Endothelial cell of umbilical vein (primary cell): ENCODE data around the gene PNLIPRP2. TPM values are rescaled to one million over a fixed set of nuclear protein-coding genes. Genes with fewer than 3 reads are reported as not detected.

Experiments used
- BruUV-seq: library from RNA; stranded (reverse); fragments of 400-500 nt; replicated peaks from 2 replicates; lab custom pipeline; 2021; lab: Mats Ljungman, UMichigan
- CTCF ChIA-PET: fragments of 300-600, 350-600 bp; sonication (Branson Sonifier 250); formaldehyde crosslinking; loops from one replicate; lab custom pipeline; 2021; ENCODE audit warnings: antibody characterized with exemption, inconsistent platforms; lab: Charles Lee
- POLR2A ChIA-PET: fragments of 300-600, 350-600 bp; sonication (Branson Sonifier 250); formaldehyde crosslinking; loops from one replicate; lab custom pipeline; 2021; ENCODE audit warnings: antibody characterized with exemption, inconsistent platforms; lab: Charles Lee
- DNase-seq: peaks from one replicate; pipeline ENCODE4 v3.0.0-alpha.2; 2011; ENCODE audit warnings: low read depth, low spot score
- FAIRE-seq: peaks from 2 replicates; lab custom pipeline; 2011; peaks lifted over from hg19 to GRCh38; lab: Jason Lieb, UNC
- H2AFZ ChIP-seq: 2 replicates; pipeline ENCODE4 v1.6.0; 2012; ENCODE audit warnings: low read depth, low read length, control low read depth, inconsistent platforms
- H3K27ac ChIP-seq: 2 replicates; pipeline ENCODE4 v1.5.1; 2011; ENCODE audit warnings: low read depth, mild to moderate bottlenecking, control low read depth, low read length, moderate library complexity; ENCODE audit not compliant: insufficient read depth
- H3K27me3 ChIP-seq, 2 experiments: 2 replicates each; pipeline versions ENCODE4 v1.6.0 to v1.6.1; 2011; ENCODE audit warnings: low read length in 2 of 2, mixed read lengths in 1 of 2; ENCODE audit not compliant: control insufficient read depth in 2 of 2, insufficient read depth in 2 of 2
- H3K36me3 ChIP-seq, 2 experiments: 2 replicates in 1 of 2; 3 replicates in 1 of 2; pipeline ENCODE4 v1.5.1; 2011; ENCODE audit warnings: low read length in 2 of 2, mild to moderate bottlenecking in 1 of 2, moderate library complexity in 1 of 2; ENCODE audit not compliant: control insufficient read depth in 2 of 2, insufficient read depth in 2 of 2; ENCODE audit errors: extremely low read depth in 1 of 2
- H3K4me1 ChIP-seq: 3 replicates; pipeline ENCODE4 v1.5.1; 2011; ENCODE audit warnings: mild to moderate bottlenecking, low read length; ENCODE audit not compliant: control insufficient read depth, insufficient read depth; ENCODE audit errors: extremely low read depth
- H3K4me2 ChIP-seq: 2 replicates; pipeline ENCODE4 v1.6.1; 2011; ENCODE audit warnings: low read length, control low read depth, mixed read lengths; ENCODE audit not compliant: insufficient read depth
- H3K4me3 ChIP-seq, 3 experiments: fragments of 200-600 bp in 1 of 3; sonication (generic), shearing (Covaris generic) in 1 of 3; replicated peaks in 1 of 3; 2 replicates each; pipeline ENCODE4 v1.5.1; 2011 to 2016; ENCODE audit warnings: control low read depth in 3 of 3, low read length in 3 of 3, mild to moderate bottlenecking in 2 of 3, inconsistent platforms in 1 of 3, low read depth in 1 of 3, moderate library complexity in 1 of 3; ENCODE audit not compliant: insufficient read depth in 1 of 3
- H3K79me2 ChIP-seq: 2 replicates; pipeline ENCODE4 v1.6.0; 2012; ENCODE audit warnings: low read length, inconsistent platforms; ENCODE audit not compliant: control insufficient read depth, insufficient read depth
- H3K9ac ChIP-seq: replicated peaks from 2 replicates; pipeline ENCODE3; 2011; ENCODE audit warnings: low read length, control low read depth; ENCODE audit not compliant: insufficient read depth; ENCODE audit errors: extremely low read depth
- H3K9me1 ChIP-seq: replicated peaks from 3 replicates; pipeline ENCODE4 v1.6.0; 2011; ENCODE audit warnings: mild to moderate bottlenecking, low read length; ENCODE audit not compliant: control insufficient read depth, insufficient read depth; ENCODE audit errors: extremely low read depth
- H3K9me3 ChIP-seq: replicated peaks from 2 replicates; pipeline ENCODE4 v1.5.1; 2012; ENCODE audit warnings: low read length, inconsistent platforms; ENCODE audit not compliant: control insufficient read depth, insufficient read depth
- H4K20me1 ChIP-seq: replicated peaks from 2 replicates; pipeline ENCODE3; 2011; ENCODE audit warnings: mild to moderate bottlenecking, low read length; ENCODE audit not compliant: control insufficient read depth, insufficient read depth; ENCODE audit errors: extremely low read depth
- EZH2 ChIP-seq: IDR thresholded peaks from 2 replicates; pipeline ENCODE4 v1.6.1; 2012; ENCODE audit warnings: borderline replicate concordance, low read depth, mild to moderate bottlenecking, moderate library complexity, low read length, inconsistent platforms; ENCODE audit not compliant: severe bottlenecking
- FOS ChIP-seq: IDR thresholded peaks from 2 replicates; pipeline ENCODE4 v1.6.1; 2011; ENCODE audit warnings: mild to moderate bottlenecking, low read length, moderate library complexity, borderline replicate concordance; ENCODE audit not compliant: insufficient read depth
- GATA2 ChIP-seq: IDR thresholded peaks from 2 replicates; pipeline ENCODE4 v1.7.0; 2011; ENCODE audit warnings: low read depth, mild to moderate bottlenecking, moderate library complexity, mixed read lengths, low read length; ENCODE audit not compliant: insufficient read length, insufficient read depth
- JUN ChIP-seq: IDR thresholded peaks from 2 replicates; pipeline ENCODE4 v1.6.1; 2011; ENCODE audit warnings: borderline replicate concordance, low read depth; ENCODE audit not compliant: insufficient read length, insufficient read depth
- MYC ChIP-seq: IDR thresholded peaks from one replicate; pipeline ENCODE4 v1.6.1; 2011; ENCODE audit warnings: mild to moderate bottlenecking, low read depth, low read length
- POLR2A ChIP-seq: IDR thresholded peaks from 2 replicates; pipeline ENCODE4 v1.6.1; 2012; ENCODE audit warnings: low read depth, mild to moderate bottlenecking, control low read depth, low read length
- POLR2AphosphoS5 ChIP-seq: IDR thresholded peaks from 2 replicates; pipeline ENCODE4 v1.6.1; 2012; ENCODE audit warnings: low read depth, mild to moderate bottlenecking, control low read depth, low read length, moderate library complexity; ENCODE audit not compliant: insufficient read depth
- dilution Hi-C: fragments of 300-500 bp; cut with MboI; formaldehyde crosslinking; loops from one replicate; pipeline ENCODE4 v1.15.0; 2019; ENCODE audit warnings: low sequenced_read_pairs; ENCODE audit not compliant: extremely low pct_ligation_motif_present
- intact Hi-C: fragments of 100-400 bp; cut with micrococcal nuclease; formaldehyde crosslinking; loops from one replicate; pipeline ENCODE4 v1.10.0; 2022
- polyA plus RNA-seq, 4 experiments: library from polyadenylated mRNA; depleted of rRNA in 3 of 4; stranded (reverse) in 3 of 4; unstranded in 1 of 4; fragments of >200 nt; gene quantifications; 2 replicates each; pipeline versions ENCODE4 v1.2.1 to v1.2.3, GENCODE V29; 2011 to 2012; ENCODE audit warnings: missing spikeins in 1 of 4
- total RNA-seq: library from RNA; stranded (reverse); gene quantifications from 2 replicates; pipeline ENCODE4 v1.2.3, GENCODE V29; 2021
- TF ChIP-seq, protein P1 (sequence below), 2 donors: IDR thresholded peaks; 1 replicate in 1 of 2; 2 replicates in 1 of 2; pipeline ENCODE4 v1.5.1; 2011; ENCODE audit warnings: low read length in 2 of 2, mild to moderate bottlenecking in 2 of 2, moderate library complexity in 2 of 2, control low read depth in 1 of 2, inconsistent platforms in 1 of 2, low read depth in 1 of 2; ENCODE audit not compliant: insufficient read depth in 1 of 2; ENCODE audit errors: extremely low read depth in 1 of 2
- TF ChIP-seq, protein P2 (sequence below): IDR thresholded peaks from 2 replicates; pipeline ENCODE4 v1.6.1; 2011; ENCODE audit not compliant: insufficient read depth, insufficient read length

PNLIPRP2 gene
- total and polyA plus RNA-seq, 2 donors (not counting 3 experiments of a cell fraction or from before 2014, with no cell fraction given), result not detected

DNA sequence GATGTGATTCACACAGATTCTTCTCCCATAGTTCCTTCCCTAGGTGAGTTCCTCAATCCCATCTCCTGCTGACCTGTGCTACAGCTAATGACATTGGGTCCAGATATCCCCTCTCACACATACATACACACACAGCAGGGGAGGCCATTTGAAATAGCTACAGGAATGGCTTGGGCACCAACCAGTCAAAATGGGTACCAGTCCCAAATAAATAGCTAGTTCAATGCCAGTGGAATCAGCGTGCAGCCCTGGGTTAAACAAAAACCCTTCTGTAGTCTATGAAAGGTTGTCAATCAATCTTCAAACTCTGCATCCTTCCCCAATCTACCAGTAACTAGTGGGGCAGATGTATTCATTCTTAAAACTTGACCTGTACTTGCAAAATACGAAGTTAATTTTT lies 9.3 kb downstream of the PNLIPRP2 start:
- H3K27me3 ChIP-seq, result no peaks in the 10 kb centered on the region

More for the DNA sequence above, 9.3 kb downstream of the PNLIPRP2 start:
- FAIRE-seq (no peak), DNase-seq (no peak)
- H3K79me2 ChIP-seq, result no peaks in the 10 kb centered on the region
- BruUV-seq, result no TSS peak
- no peak overlapping the region for H2AFZ ChIP-seq
- CTCF ChIA-PET, result no interaction called here
- intact Hi-C loops, result no loop called here
- no peaks in the 10 kb centered on the region for H3K4me1 ChIP-seq
- no peaks in the 10 kb centered on the region for H4K20me1 ChIP-seq
- dilution Hi-C loops, result no loop called here
- H3K4me3 ChIP-seq, result no peak overlapping the region
- H3K27ac ChIP-seq, result no peak overlapping the region
- TF ChIP-seq, protein P1, sequence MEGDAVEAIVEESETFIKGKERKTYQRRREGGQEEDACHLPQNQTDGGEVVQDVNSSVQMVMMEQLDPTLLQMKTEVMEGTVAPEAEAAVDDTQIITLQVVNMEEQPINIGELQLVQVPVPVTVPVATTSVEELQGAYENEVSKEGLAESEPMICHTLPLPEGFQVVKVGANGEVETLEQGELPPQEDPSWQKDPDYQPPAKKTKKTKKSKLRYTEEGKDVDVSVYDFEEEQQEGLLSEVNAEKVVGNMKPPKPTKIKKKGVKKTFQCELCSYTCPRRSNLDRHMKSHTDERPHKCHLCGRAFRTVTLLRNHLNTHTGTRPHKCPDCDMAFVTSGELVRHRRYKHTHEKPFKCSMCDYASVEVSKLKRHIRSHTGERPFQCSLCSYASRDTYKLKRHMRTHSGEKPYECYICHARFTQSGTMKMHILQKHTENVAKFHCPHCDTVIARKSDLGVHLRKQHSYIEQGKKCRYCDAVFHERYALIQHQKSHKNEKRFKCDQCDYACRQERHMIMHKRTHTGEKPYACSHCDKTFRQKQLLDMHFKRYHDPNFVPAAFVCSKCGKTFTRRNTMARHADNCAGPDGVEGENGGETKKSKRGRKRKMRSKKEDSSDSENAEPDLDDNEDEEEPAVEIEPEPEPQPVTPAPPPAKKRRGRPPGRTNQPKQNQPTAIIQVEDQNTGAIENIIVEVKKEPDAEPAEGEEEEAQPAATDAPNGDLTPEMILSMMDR (IDR thresholded peaks at IDR 0.05; ENCODE audit: extremely low read depth in 1 of 2, insufficient read depth in 1 of 2, low read depth in 1 of 2, low read length in 2 of 2), result no peak
- no peak for TF ChIP-seq GATA2
- no peak for TF ChIP-seq MYC
- TF ChIP-seq JUN, result no peak
- no peak for TF ChIP-seq FOS
- TF ChIP-seq, protein P2, sequence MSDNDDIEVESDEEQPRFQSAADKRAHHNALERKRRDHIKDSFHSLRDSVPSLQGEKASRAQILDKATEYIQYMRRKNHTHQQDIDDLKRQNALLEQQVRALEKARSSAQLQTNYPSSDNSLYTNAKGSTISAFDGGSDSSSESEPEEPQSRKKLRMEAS, result no peak
- no peak for TF ChIP-seq EZH2
- TF ChIP-seq POLR2A, result no peak
- no peak for TF ChIP-seq POLR2AphosphoS5
- POLR2A ChIA-PET, result no interaction called here
- no peaks in the 10 kb centered on the region for H3K9me3 ChIP-seq
- no peaks in the 10 kb centered on the region for H3K36me3 ChIP-seq
- no peak overlapping the region for H3K4me2 ChIP-seq
- H3K9ac ChIP-seq, result no peak overlapping the region
- no peaks in the 10 kb centered on the region for H3K9me1 ChIP-seq
